GM21526 (cell line): Measurements from ENCODE around the gene TDO2.
"Not testable (repeated sequence)": the region's sequence is repeated elsewhere in the genome, so short reads cannot be mapped to it uniquely, and the experiment has no call there.

ENCODE experiments used
- ATAC-seq: cut with Tn5 transposase; IDR thresholded peaks from one replicate; pipeline ENCODE4 v1.9.1; 2021; ENCODE audit warnings: moderate library complexity; ENCODE audit not compliant: unreplicated experiment, low FRiP score

Gene TDO2

DNA sequence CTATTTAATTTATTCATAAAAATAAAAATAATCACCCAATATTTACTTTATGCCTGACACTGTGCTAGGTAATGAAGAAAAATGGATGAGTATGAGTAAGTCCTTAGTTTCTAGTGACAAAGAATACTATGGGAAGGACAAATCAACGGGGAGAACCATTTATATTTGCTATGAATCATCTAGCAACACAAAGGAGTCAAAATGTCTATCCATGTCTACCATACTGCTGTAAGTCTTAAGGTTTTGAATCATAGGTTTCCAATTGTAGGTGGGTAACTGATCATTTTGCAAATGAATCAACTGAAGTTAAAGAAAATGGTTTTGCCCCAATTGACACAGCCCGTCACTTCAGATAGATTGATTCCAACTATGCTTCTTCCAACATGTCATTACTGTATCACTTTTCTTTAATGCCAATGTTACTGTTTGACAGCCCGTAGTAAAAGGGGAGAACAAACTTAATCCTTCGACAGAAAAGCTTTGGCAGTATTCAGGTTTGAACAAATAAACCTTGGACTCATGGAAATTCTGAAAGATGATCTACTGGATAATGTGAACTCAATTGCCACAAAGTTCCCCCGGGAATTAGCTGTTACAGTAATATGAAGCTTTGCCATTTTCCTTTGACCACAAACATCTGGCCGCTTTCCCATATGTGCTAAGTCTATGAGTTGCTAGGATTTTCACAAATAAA, 3.2 kb downstream of the TDO2 start:
- ATAC-seq, result no peak

DNA sequence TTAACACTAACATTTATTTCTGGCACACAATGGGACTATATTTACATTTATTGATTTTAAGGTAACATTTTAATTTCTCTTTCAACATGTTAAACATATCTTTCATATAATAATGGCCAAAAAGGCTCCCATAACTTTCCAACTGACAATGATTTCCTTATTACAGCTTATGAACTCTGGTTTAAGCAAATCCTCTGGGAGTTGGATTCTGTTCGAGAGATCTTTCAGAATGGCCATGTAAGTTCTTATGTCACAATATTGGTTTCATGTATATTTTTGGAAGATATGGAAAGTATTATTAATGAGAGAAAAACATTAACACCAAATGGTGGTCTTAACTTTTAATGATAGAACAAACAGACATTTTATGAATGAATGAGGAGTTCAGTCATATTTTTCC, 4.1 kb downstream of the TDO2 start:
- no peak for ATAC-seq

DNA sequence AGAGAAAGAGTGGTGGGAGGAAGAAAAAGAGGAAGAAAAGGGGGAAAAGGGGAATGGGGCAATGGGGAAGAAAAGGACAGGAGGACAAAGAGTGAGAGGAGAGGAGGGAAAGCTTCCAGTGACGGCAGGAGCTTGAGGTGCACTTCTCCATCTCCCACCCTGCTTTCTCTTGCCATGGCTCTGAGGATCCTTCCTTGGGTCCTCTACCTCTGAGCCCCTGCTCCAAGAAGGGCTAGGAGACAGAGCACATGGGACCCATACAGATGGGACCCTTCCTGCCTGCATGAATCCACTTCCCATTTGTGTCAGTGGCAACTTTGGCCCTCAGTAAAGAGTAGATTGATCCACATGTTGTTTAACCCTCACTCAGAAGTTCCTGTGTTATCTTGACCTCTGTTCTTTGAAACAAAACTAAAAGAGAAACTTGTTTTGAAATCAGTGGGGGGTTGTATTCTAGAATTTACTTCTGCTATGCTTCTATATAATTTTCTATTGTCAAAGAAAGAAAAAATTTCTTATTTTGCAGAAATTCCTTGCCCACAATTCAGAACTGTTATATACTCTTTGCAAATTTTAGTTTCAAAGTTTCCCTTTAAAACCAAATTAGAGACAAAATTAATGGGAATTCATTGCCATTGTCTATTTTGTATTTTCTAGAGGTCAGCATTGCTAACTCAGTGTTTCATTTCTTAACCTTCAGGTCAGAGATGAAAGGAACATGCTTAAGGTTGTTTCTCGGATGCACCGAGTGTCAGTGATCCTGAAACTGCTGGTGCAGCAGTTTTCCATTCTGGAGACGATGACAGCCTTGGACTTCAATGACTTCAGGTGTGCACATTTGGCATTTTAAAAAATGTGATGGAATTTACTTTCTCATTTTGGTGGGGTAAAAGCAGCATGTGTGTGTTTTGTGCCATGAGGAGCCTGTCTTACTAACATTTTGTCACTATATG, 5.0 kb downstream of the TDO2 start:
- no peak for ATAC-seq

DNA sequence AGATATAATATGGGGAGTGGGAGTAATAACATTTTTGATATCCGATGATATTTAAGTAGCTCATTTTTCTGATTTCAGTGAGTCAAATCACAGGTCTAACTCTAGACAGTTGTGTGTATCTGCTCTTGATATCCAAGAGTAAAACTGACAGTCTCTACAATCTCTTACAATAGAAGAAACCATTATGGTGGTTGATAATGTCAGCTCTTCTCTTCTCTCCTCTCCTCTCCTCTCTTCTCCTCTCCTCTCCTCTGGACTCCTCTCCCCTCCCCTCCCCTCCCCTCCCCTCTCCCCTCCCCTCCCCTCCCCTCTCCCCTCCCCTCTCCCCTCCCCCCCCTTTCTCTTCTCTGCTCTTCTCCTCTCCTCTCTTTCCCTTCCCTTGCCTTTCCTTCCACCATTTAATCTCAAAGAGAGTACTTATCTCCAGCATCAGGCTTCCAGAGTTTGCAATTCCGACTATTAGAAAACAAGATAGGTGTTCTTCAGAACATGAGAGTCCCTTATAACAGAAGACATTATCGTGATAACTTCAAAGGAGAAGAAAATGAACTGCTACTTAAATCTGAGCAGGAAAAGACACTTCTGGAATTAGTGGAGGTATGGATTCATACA, 6.2 kb downstream of the TDO2 start:
- ATAC-seq, result no peak

DNA sequence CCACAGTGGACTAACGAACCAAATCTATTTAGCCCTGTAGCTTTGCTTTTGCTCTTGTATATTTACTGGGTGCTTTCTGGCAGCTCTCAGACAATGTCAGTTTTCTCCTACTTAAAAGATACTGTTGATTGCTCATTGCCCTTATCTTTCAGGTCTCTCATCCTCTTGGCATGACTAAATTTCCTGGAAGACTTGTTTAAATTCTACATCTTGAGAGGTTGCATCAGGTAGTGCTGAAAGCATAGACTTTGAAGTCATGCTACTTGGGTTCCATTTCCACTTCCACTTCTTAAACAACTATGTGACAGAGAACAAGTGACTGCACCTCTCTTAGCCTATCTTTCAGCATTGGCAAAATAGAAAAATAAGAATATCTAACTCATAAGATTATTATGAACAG, 8.4 kb downstream of the TDO2 start:
- no peak for ATAC-seq

DNA sequence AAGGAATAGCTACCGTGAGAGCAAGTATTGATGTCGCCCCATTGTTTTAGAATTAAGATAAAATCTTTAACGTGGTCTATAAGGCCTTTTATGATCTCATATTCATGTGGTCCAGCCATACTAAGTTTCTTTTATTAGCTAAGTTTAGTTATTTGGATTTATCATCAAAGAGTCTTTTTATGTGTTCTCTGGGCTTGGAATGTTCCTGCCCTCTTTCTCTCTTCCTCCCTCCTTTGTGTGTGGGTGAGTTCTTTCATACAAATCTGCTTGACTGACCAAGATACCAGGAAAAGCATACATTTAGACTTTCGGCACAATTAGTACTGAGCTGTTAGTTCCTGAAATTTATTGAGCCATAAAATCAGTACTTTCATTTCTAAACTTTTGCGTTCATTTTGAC, 11.3 kb downstream of the TDO2 start:
- no peak for ATAC-seq

DNA sequence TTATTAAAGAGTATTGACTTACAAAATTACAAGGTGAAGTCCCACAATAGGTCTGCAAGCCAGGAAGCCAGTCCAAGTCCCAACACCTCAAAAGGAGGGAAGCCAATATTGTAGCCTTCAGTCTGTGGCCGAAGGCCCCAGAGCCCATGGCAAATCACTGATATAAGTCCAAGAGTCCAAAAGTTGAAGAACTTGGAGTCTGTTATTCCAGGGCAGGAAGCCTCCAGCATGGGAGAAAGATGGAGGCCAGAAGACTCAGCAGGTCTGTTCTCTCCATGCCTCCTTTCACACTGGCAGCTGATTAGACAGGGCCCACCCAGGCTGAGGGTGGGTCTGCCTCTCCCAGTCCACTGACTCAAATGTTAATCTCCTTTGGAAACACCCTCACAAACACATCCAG, 18.1 kb downstream of the TDO2 start:
- ATAC-seq, result no peak

DNA sequence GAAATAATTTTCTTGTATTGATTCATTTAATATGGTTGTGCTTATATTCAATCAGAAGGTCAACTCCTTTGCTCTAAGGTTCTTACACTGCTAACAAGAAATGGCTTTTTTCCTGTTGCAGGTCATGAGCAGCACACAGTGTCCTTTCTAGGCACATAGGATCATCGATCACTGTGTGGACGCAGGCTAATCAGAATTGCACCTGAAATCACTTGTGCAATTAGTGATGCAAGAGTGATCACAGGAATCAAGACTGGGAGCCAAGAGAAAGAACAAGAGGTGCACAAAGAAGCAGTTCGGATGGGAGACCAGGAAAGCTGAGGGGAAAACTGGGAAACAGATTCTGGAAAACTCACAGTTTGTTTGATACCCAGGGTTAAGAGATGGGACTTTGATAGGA, 21.1 kb downstream of the TDO2 start:
- no peak for ATAC-seq

DNA sequence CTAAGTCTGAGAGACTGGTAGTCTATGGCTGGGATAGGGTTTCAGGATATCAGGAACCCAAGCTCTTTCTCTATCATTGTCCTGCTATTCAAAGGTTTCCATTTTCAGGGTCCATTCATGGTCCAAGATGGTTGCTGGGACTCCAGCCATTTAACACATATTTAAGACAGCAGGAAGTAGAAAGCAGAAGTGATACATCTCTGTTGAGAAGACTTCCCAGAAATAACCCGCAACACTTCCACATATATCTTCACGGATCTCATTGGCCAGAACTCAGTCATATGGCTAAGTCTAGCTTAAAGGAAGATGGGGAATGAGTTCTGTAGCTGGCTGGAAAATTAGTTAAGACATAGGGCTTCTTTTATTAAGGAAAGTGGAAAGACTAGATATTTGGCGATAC, 26.3 kb downstream of the TDO2 start:
- ATAC-seq, result no peak

DNA sequence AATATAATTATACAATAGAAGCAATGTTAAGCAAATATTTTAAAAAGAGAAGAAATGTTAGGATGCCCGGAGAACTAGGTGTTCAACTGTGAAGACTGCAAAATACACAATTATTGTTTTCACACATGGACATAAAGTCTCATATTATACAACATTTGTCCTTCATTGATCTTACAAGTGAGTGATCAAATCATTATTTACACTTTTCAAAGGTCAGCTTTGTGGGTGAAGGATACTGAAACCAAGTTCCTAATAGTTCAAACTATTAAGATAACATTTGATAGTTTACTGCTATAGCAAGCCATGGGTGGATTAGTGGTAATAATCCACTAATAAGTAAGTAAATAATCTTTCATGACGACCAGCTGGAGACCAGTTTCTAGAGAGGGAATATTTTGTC, 26.8 kb downstream of the TDO2 start:
- no peak for ATAC-seq

DNA sequence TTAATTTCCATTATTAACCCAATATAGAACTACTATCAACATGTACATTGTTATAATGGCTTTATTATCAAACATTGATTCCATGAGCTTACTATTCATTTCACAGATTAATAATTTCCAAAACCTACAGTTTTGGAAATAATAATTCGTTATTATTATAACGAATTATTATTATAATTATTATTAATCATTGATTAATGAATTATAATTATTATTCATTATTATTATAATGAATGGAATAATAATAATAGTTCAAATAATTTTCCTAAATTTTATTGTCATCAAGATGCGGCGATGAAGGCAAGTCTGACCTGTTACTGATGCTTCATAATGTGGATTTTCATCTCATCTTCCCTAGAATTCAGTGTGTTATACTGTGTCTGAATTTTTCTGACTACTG, 28.1 kb downstream of the TDO2 start:
- ATAC-seq, result no peak

DNA sequence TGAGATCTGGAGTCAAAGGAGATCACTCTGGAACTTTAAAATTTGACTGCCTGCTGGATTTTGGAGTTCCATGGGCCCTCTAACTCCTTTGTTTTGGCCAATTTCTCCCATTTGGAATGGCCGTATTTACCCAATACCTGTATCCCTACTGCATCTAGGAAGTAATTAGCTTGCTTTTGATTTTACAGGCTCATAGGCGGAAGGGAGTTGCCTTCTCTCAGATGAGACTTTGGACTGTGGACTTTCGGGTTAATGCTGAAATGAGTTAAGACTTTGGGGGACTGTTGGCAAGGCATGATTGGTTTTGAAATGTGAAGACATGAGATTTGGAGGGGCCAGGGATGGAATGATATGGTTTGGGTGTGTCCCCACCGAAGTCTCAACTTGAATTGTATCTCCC, 31.1 kb downstream of the TDO2 start:
- not testable (repeated sequence) for ATAC-seq

DNA sequence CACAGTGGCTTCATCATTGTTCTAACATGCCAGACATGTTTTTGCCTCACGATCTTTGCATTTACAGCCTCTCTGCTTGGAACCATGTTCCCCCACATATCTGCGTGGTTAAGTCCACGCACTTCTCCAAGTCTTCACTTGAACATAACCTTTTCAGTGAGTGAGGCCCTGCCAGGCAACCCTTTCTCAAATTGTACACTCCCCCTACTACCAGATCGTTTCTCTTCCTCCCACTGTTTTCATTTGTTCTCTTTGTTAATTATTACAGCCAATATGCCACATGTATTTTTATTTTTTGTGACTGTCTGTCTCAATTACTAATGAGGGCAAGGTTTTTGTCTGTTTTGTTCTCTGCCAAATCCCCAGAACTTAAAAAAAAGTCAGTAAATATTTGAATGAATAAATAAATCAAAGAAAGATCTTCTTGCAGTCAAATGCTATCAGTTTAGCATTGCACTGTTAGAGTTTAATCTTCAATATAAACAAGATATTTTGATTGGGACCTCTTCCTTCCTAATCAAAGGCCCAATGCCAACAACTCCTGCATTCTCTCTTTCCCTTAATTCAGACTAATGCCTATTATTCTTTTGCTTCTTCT, 32.0 kb downstream of the TDO2 start:
- no peak for ATAC-seq

DNA sequence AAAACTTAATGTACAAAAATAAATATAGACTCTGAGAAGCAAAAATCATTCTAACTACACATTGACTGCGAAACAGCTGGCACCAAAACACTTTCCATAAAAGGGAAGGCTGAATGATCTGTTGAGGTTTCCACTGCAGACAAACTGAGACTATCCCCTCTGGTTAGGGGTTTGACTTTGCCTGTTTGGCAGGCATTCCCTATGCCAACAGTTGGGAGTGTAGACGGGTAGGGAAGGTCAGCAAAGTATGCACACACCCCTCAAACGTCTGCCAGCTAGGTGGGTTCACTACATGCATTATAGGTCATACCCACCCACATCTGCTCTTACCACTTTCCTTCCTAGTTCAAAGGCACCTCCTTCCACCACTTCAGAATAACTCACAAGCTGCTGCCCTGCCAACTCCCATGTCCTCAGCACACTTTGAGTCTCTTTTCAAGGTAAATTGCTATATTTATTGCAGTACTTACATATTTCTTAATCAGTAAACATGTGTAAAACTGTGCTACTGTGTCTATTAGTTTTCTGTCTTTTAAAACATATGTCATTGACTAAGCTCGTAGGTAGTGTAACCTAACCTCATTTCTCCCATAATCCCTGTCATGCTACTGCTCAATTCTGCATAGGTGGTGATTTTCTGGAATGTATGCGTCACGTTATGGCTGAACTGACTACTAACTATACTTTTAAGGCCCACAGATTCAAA, 37.7 kb downstream of the TDO2 start:
- ATAC-seq, result no peak

DNA sequence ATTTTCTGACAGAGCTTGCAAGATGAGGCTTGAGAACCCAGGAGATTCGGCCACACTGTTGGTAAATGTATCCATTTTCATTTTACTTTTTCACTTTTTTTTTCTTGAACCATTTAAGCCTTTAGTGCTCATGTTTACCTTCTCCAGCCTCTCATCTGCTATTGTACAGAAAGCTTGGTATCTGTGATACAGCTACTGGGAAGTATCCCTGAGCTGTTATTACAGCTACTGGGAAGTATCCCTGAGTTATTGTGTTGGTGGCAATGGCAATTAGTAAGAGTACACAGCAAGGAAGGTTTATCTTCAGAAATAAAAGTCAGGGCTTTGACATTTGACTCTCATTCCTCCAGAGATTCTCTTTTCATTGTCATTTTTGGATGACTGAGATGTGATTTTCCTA, 38.3 kb downstream of the TDO2 start:
- no peak for ATAC-seq

DNA sequence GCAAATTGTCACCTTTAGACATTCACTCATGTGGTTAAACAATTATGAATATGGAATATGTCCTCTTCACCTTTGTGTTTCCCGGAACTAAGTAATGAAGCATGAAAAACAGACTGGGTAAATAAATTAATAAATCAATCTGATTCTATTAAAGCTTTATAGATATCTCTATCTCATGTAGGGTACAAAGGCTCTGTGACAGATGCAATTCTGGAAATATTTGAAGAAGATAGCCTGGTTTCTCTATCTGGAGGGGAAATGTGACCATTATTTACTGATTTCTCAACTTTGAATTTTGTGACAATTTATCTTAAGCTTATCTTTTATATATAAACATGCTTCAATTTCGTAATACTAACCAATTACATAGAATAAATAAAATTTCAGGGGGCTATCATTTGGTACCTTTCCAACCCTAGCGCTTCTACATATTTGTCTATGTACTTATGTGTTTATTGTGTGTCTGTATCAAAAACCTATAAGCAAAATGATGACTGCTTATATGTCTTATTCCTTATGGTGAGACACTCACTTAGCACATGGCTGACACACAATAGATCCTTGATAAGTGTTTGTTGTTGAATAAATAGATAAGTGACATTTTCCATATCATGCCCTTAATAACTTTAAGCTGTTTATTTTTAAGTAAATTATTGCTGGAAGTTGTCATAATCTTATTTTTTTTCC, 40.3 kb downstream of the TDO2 start:
- ATAC-seq, result no peak

DNA sequence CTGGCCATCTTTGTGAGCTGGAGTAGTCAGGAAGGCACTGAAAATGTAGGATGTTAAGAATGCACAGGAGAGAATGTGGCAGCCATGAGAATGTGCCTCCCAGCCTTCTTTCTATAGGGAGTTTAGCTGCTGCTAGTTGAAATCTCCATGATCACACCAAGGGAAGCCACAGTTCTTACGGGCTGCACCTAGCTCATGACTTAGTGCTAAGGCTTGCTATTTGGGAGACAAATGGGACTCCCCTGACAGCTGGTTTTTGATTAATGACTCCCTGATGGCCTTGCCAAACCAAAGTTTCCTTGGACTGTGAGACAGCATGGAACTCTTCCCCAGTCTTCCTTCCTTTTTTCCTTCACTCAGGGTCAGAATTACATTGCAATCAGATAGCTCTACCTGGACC, 41.0 kb downstream of the TDO2 start:
- ATAC-seq, result no peak

DNA sequence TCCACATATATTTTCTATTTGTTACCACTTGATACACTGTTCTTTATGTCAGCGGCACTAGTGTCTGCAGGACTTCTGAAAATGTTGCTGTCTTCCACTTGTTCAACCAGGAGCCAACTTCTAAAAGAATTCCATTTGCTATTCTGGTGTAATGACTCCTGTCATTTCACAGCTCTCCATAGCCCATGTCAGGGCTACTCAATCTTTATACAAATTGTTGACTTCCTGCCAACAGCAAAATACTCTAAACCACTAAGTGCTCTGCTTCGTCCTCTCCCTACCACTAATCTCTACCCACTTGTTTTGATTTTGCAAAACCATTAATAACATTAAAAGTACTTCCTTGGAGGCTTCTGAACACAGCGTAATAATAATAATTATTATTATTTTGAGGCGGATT, 43.0 kb downstream of the TDO2 start:
- no peak for ATAC-seq

DNA sequence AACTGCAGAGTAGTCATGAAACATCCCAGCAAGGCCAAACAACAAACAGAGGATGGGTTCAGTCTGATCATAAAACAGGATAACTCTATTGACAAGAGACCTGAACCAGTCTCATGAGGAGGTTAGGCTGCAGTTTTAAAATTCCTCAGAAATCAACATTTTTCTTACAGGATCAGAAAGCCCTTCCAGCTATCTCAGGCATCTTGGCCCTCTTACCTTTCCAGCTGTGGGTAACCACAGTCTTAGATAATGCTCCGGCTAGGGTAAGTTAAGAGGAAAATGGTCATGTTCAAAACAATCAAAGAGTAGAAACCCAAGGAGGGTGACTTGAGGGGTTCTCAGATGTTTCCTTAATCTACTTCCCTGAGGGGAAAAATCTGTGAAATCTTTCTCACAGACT, 45.0 kb downstream of the TDO2 start:
- no peak for ATAC-seq

DNA sequence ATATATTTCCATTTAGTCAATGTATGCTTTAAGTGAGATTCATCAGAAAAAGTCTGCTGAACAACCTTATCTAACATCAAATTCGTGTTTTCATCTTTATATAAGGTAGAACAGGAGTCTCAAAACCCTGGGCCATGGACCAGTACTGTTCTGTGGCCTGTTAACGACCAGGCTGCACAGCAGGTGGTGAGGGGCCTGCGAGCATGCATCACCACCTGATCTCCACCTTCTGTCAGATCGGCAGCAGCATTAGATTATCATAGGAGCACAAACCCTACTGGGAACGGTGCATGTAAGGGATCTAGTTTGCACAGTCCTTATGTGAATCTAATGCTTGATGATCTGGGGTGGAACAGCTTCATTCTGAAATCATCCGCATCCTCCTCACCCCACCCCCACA, 47.0 kb downstream of the TDO2 start:
- no peak for ATAC-seq
